CD4-positive, alpha-beta T cell treated with Interleukin-17A for 4 hours (primary cell): ENCODE measurements around the gene CYB5RL.
"Not testable (repeated sequence)": the region's sequence is repeated elsewhere in the genome, so short reads cannot be mapped to it uniquely, and the experiment has no call there.

Experiments used
- DNase-seq: peaks from one replicate; pipeline ENCODE4 v3.0.0-alpha.2; 2020; ENCODE audit warnings: mixed read lengths

The CYB5RL gene

DNA sequence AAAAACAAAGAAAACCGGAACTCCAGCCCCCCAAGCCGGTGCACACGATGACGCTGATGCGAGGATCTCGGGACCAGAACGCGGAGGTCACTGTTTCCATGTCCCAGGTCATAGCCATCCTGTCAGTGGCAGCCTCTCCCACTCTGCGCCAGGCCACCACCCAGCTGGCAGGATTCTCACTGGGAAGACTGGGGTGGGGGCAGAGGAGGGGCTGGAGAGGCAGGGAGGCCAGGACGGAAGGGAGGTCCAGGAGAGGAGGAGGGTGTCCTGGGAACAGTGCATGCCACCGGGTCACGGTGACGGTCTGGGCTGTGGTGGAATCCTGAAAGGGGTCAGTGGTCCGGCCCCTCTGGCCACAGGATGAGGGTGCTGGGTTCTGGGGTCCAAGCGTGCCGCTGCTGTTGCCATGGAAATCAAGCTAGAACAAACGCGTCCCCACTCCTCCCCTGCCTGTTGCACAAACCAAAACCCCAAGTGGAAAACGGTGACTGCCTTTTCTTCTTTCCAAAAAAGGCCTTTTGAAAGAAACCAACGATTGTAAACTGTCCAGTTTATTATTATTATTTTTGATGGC is 26.2 kb upstream of the CYB5RL start:
- no peak for DNase-seq

DNA sequence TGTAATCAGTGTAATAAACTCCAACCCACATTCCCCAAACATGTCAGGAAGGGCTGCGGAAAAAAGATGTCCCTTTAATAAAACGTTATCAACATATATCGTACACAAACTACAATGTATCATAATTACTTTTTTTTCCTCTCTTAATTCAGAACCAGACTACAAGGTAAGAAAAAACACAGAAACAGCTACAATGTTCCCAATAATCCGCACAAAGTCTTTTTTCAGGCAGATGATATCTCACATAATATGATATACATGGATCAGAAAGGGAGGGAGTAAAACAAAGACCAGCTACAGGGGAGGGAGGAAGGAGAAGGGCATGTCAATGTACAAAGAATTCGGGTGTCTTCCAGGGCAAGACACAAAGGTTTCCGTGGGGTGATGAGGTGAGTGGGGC is 25.5 kb upstream of the CYB5RL start:
- no peak for DNase-seq

GRCh38 chr1:54224233-54224632 is 24.4 kb upstream of the CYB5RL start:
- DNase-seq = no peak

- DNase-seq = no peak
Observed at GRCh38 chr1:54223441-54224202, 23.8 kb upstream of the CYB5RL start.

- DNase-seq = no peak
Observed at GRCh38 chr1:54222711-54223110, 22.9 kb upstream of the CYB5RL start.

DNA sequence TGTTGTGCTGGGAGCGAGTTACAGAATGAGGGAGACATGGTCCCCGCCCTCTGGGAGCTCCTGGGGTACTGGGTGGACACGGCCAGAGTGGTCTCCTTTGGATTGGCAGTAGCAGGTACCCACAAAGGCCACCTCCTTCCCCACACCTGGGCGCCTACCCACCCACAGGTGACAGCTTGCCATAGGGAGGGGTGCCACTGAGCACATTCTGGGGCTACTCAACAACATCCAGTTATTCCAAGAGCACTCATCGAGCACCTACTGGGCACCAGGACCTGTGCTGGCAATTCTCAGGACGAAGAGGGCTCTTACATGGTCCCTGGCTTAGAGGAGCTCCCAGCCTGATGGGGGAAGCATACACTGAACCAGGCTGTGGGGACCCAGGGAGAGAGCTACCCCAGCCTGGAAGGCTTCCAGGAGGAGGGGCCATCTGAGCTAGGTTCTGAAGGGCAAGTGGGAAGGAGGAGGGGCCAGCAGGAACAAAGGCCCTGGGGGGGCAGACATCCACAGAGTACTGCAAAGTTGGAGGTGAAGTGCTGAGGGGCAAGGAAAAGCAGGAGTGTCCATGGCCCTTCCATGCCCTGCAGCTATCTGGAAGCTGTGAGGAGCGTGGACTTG is 22.1 kb upstream of the CYB5RL start:
- DNase-seq = no peak

DNA sequence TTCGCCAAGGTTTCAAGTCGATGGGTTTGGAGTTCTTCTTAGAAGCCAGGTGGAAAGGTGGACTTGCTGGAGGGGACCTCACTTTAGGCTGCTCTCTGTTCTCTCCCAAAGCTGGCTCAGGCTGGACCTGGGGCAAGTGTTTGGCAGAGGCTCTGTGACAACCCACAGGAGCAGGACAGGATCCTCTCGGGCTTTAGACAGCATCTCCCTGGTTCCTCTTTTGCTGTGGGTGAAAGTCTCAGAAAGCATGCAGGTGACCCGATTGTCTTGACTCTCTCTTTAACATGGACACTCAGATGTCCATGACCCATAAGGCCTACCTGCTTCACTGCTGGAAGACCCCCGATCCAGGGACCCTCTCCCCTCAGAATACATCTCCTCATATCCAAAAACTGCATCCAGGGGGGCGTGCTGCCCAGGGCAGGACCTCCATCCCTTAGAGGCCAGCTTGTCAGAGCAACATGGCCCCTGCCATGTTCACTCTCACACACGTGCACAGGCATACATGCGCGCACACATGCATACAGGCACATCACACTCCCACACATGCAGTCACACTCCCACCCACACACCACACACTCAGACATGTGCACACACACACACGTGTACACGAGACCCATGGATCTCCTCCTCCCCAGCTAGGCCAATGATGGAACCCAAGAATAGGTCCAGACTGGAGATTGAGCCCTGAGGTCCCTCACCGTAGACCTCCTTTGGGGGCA is 21.4 kb upstream of the CYB5RL start:
- no peak for DNase-seq

DNA sequence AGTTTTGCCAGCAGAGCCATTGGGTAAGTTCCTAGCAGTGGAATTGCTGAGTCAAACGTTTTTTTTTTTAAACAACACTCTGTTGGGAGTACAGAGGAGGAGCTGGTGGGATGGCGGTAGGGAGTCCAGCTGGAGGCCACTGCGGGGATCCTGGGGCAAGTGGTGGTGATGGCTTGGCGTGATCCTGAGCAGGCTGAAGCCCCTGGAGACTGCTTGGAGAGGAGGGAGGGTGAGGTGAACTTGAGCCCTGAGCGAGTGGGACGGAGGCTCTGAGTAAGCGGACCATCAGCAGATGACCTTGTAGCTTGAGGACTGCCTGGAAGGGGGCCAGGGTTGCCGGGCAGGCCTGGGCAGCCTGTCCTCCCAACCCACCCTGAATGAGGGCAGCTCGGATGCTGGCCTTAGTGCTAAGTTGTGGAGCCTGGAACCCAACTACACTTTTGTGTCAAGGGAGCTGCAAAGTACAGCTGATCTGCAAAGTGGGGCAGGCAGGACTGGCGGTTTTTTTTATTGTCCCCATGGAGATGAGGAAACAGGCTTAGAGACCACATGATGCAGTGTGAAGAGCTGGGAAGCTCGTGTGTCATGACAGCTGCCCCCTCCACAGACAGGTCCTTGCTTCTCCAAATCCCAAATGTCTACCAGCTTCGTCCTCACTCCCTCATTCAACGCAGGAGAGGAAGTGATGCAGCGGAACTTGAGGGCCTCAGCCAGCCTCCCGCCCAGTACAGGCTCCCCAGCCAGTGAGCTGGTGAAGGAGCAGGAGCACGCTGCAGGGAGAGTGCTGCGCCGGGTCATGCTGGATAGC is 20.4 kb upstream of the CYB5RL start:
- DNase-seq = no peak

GRCh38 chr1:54219688-54220003 is 19.8 kb upstream of the CYB5RL start:
- DNase-seq = no peak

- no peak for DNase-seq
Observed at GRCh38 chr1:54218883-54219687, 19.3 kb upstream of the CYB5RL start.

- no peak for DNase-seq
Observed at GRCh38 chr1:54215523-54215922, 15.7 kb upstream of the CYB5RL start.

GRCh38 chr1:54212872-54213271 is 13.0 kb upstream of the CYB5RL start:
- no peak for DNase-seq

DNA sequence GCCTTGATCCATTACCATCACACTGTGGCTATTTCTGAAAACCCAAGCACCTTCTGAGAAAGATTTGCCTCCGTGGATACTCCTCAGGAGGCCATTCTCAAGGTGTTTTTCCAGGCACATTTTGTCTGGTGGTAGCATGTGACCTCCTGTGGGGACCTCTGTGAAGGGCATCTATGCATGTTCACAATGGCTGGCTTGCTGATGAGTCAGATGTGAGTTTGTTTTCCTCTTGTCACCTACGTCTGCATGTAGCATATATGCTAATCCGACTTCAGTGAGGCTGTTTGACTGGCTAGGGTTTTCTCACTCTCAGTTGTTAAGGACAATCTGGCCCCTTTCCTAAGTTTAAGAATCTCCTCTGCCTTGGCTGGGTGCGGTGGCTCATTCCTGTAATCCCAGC is 8.1 kb upstream of the CYB5RL start:
- not testable (repeated sequence) for DNase-seq

GRCh38 chr1:54207287-54207686 is 7.5 kb upstream of the CYB5RL start:
- no peak for DNase-seq

GRCh38 chr1:54204199-54204598 is 4.4 kb upstream of the CYB5RL start:
- DNase-seq = no peak

DNA sequence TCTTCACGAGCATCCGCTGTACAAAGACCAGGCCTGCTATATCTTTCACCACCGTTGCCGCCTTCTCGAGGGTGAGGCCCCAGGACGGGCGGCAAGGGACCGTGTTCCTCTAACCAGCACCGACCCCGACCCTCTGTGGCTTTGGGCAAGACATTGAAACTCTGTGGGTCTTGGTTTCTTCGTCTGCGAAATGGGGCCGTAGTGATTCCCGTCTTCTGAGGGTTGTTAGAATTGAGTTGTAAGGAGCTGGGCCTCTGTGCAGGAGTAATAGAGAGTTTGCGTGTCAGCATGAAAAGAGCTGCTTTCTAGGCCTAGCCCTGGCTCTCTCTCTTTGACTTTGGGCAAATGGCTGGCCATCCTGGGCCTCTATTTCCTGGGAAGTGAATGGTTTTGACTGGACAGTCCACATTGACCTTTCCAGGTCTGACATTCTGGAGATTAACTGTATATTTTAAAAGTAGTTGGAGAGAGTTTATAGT is 728 bp upstream of the CYB5RL start:
- DNase-seq = no peak

- no peak for DNase-seq
Observed at GRCh38 chr1:54199151-54199764, 572 bp downstream of the CYB5RL start.

GRCh38 chr1:54193453-54193852 is 6.4 kb downstream of the CYB5RL start:
- DNase-seq = no peak

DNA sequence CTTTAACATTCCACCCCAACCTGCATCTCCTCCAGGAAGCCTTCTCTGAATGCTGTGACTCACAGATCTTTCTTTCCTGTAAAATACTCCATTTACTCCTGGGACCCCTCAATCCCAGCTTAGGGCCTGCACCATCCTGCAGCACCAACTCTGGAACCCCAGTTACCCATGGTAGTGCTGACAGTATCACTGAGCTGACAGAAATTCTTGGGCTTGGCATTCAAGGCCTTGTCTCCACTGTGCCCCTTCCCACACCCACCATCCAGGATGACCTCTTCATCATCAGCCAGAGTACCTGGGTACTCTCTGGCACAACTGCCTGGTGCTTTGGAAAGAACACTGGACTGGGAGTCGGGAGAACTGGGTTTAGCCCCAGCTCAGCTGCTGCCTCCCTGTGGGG is 8.3 kb downstream of the CYB5RL start:
- no peak for DNase-seq

DNA sequence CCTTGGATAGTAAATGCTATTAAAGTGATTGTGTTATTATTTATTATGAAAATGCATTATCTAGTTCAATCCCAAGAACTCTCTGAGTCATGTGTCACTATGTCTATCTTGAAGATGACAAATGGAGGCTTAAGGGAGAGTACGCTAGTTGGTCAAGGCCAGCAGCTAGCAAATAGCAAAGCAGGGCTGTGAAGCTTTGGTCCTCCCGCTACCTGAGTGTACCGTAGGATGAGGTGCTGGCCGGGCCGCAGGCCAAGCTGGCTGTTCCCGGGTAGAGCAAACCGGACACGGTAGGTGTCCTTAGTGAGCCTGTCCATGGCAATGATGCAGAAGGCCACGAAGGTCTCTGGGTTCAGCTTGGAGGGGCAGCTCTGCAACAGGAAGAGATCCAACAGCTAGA is 9.3 kb downstream of the CYB5RL start:
- no peak for DNase-seq

GRCh38 chr1:54188291-54188690 is 11.5 kb downstream of the CYB5RL start:
- no peak for DNase-seq

- DNase-seq = no peak
Observed at GRCh38 chr1:54186056-54186455, 13.8 kb downstream of the CYB5RL start.
